ENCODE measurements around the gene GEMIN5. TPM values are rescaled to one million over a fixed set of nuclear protein-coding genes. Genes with fewer than 3 reads are reported as not detected.

GEMIN5 gene
- polyA plus RNA-seq, 3 donors, result 2.0 to 3.8 (median 2.2) TPM

DNA sequence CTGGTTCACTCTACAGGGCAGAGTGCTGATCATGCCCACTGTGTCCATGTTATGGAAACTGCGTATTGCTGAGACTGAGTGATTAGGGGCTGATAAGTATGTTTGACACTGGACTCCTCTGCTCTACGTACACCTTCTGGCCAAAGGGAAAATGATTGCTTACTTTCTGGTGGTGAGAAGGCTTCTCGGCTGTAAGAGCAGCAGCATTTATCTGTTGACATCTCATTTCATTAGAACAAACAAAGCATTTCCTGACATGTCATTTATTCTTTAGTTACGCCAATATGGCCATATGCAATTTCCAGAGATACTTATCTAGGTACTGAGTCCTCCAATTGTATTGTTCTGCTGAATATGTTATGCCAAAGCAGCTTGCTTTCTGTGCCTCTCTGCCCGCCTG lies 93.2 kb downstream of the GEMIN5 start:
- Histone ChIP-seq H3K27ac (ENCODE audit: low read depth in 1 of 2, low read length in 2 of 2) (no peak overlapping the region), H3K9ac (ENCODE audit: insufficient read depth, low read length, poor library complexity, severe bottlenecking) (no peak overlapping the region), H3K4me2 (replicated peaks; ENCODE audit: extremely low read depth, low read length, poor library complexity, severe bottlenecking) (no peak overlapping the region), H3K27me3 (ENCODE audit: control insufficient read depth in 2 of 2, insufficient read depth in 2 of 2, low read length in 2 of 2) (no peaks in the 10 kb centered on the region), H3K4me1 (ENCODE audit: control insufficient read depth in 1 of 2, insufficient read depth in 2 of 2, low read length in 2 of 2) (peaks cover 3 to 4% of the 10 kb centered on the region in 2 donors), H4K20me1 (ENCODE audit: insufficient read depth, low read length) (no peaks in the 10 kb centered on the region), H3K79me2 (ENCODE audit: insufficient read depth, low read length) (no peaks in the 10 kb centered on the region), H3K4me3 (replicated peaks in 1 of 3; ENCODE audit: low read depth in 2 of 3, low read length in 3 of 3) (no peak overlapping the region), H2AFZ (ENCODE audit: insufficient read depth, low read depth, low read length, poor library complexity, severe bottlenecking) (no peak overlapping the region), H3K9me3 (replicated peaks in 1 of 2; ENCODE audit: control insufficient read depth in 1 of 2, insufficient read depth in 1 of 2, low read length in 2 of 2) (no peaks in the 10 kb centered on the region), H3K36me3 (replicated peaks in 1 of 2; ENCODE audit: control insufficient read depth in 1 of 2, insufficient read depth in 2 of 2, low read length in 2 of 2) (no peaks in the 10 kb centered on the region)
- DNase-seq, result no peak
- H3K4me1 Mint-ChIP-seq, result peaks cover 4% of the 10 kb centered on the region
- intact Hi-C loops (cut with micrococcal nuclease), result no loop called here
- no peak overlapping the region for H3K27ac Mint-ChIP-seq
- H3K4me3 Mint-ChIP-seq, result no peak overlapping the region
- 90% methylated on average over 4 of the region's 5 CpGs for WGBS (ENCODE audit: insufficient coverage)
- no peaks in the 10 kb centered on the region for H3K36me3 Mint-ChIP-seq
- no peaks in the 10 kb centered on the region for H3K9me3 Mint-ChIP-seq
- TF ChIP-seq, protein P1, sequence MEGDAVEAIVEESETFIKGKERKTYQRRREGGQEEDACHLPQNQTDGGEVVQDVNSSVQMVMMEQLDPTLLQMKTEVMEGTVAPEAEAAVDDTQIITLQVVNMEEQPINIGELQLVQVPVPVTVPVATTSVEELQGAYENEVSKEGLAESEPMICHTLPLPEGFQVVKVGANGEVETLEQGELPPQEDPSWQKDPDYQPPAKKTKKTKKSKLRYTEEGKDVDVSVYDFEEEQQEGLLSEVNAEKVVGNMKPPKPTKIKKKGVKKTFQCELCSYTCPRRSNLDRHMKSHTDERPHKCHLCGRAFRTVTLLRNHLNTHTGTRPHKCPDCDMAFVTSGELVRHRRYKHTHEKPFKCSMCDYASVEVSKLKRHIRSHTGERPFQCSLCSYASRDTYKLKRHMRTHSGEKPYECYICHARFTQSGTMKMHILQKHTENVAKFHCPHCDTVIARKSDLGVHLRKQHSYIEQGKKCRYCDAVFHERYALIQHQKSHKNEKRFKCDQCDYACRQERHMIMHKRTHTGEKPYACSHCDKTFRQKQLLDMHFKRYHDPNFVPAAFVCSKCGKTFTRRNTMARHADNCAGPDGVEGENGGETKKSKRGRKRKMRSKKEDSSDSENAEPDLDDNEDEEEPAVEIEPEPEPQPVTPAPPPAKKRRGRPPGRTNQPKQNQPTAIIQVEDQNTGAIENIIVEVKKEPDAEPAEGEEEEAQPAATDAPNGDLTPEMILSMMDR (IDR thresholded peaks at IDR 0.05), result no peak
- H3K27me3 Mint-ChIP-seq (ENCODE audit: low read depth in 3 of 3), result no peaks in the 10 kb centered on the region

DNA sequence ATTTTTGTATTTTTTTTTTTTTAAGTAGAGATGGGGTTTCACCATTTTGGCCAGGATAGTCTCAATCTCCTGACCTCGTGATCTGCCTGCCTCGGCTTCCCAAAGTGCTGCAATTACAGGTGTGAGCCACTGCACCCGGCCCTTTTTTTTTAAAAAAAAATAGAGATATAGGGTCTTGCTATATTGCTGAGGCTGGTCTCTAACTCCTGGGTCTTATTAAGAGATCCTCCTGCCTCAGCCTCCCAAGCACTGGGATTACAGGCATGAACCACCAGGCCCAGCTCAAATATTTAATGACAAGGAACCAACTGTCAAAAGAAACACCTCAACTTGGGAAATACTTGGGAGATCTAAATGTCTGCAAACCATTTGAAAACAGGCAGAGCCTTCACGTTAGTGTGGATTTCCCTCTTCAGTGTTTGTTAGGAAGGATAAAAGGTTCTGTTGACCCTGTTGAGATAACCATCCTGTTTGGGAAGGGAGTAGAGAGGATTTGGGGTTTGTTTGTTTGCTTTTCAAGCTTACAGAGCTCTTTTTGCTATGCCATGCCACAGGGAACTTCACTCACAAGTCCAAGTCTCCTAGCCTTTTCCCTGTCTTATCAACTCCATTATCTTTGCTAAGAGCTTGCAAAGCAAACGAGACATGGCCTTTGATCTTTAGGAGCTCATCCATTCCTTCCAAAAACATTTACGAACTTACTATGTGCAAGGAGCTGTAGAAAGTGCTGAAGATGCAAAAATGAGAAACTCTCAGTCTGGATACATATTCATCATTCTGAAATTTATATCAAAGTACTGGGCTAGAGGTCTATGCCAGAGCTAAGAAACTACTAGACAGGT lies 95.1 kb downstream of the GEMIN5 start:
- H3K27me3 ChIP-seq (ENCODE audit: control insufficient read depth in 2 of 2, insufficient read depth in 2 of 2, low read length in 2 of 2), result no peaks in the 10 kb centered on the region
- H3K27ac ChIP-seq (ENCODE audit: low read depth in 1 of 2, low read length in 2 of 2), result no peak overlapping the region

More for the DNA sequence above, 95.1 kb downstream of the GEMIN5 start:
- H3K36me3 ChIP-seq (replicated peaks in 1 of 2; ENCODE audit: control insufficient read depth in 1 of 2, insufficient read depth in 2 of 2, low read length in 2 of 2), result no peaks in the 10 kb centered on the region
- TF ChIP-seq, protein P1 (IDR thresholded peaks at IDR 0.05), result no peak
- Mint-ChIP-seq H3K9me3 (no peaks in the 10 kb centered on the region), H3K4me3 (no peak overlapping the region), H3K4me1 (no peaks in the 10 kb centered on the region), H3K27me3 (ENCODE audit: low read depth in 3 of 3) (peaks cover 0 to 2% (median 0%) of the 10 kb centered on the region in 3 donors), H3K36me3 (no peaks in the 10 kb centered on the region), H3K27ac (no peak overlapping the region)
- H3K4me2 ChIP-seq (replicated peaks; ENCODE audit: extremely low read depth, low read length, poor library complexity, severe bottlenecking), result no peak overlapping the region
- H3K79me2 ChIP-seq (ENCODE audit: insufficient read depth, low read length), result no peaks in the 10 kb centered on the region
- no peaks in the 10 kb centered on the region for H4K20me1 ChIP-seq (ENCODE audit: insufficient read depth, low read length)
- no peak for DNase-seq
- no peak overlapping the region for H3K9ac ChIP-seq (ENCODE audit: insufficient read depth, low read length, poor library complexity, severe bottlenecking)
- no peaks in the 10 kb centered on the region for H3K4me1 ChIP-seq (ENCODE audit: control insufficient read depth in 1 of 2, insufficient read depth in 2 of 2, low read length in 2 of 2)
- intact Hi-C loops (cut with micrococcal nuclease), result no loop called here
- no peaks in the 10 kb centered on the region for H3K9me3 ChIP-seq (replicated peaks in 1 of 2; ENCODE audit: control insufficient read depth in 1 of 2, insufficient read depth in 1 of 2, low read length in 2 of 2)
- 88% methylated on average over 3 of the region's 6 CpGs for WGBS (ENCODE audit: insufficient coverage)
- no peak overlapping the region for H2AFZ ChIP-seq (ENCODE audit: insufficient read depth, low read depth, low read length, poor library complexity, severe bottlenecking)
- H3K4me3 ChIP-seq (replicated peaks in 1 of 3; ENCODE audit: low read depth in 2 of 3, low read length in 3 of 3), result no peak overlapping the region

Data from CD14-positive monocyte (primary cell).